NCI-H1436 (cell line): ENCODE results near the gene NMUR2.

Experiments used
- DNase-seq: peaks from one replicate; lab custom pipeline; 2025; lab: John Stamatoyannopoulos, UW

The NMUR2 gene

GRCh38 chr5:152369298-152369697 lies 35.8 kb downstream of the NMUR2 start:
- DNase-seq = no peak

- DNase-seq = no peak
Measured at GRCh38 chr5:152367554-152367953, 37.5 kb downstream of the NMUR2 start.

GRCh38 chr5:152366716-152367115 lies 38.4 kb downstream of the NMUR2 start:
- DNase-seq = no peak

GRCh38 chr5:152364899-152365298 lies 40.2 kb downstream of the NMUR2 start:
- DNase-seq = no peak

- no peak for DNase-seq
Measured at GRCh38 chr5:152364172-152364571, 40.9 kb downstream of the NMUR2 start.

- DNase-seq = no peak
Measured at GRCh38 chr5:152358861-152359568, 46.1 kb downstream of the NMUR2 start.

- no peak for DNase-seq
Measured at GRCh38 chr5:152356506-152356905, 48.6 kb downstream of the NMUR2 start.

GRCh38 chr5:152355061-152355460 lies 50.0 kb downstream of the NMUR2 start:
- DNase-seq = no peak

- no peak for DNase-seq
Measured at GRCh38 chr5:152353001-152353400, 52.1 kb downstream of the NMUR2 start.

GRCh38 chr5:152349683-152350526 lies 55.2 kb downstream of the NMUR2 start:
- DNase-seq = peak; percentile 46
